Activated CD8-positive, alpha-beta memory T cell treated with anti-CD3 and anti-CD28 coated beads for 1 hour (primary cell): ENCODE data around the gene EFS.
"Not testable (repeated sequence)": the region's sequence is repeated elsewhere in the genome, so short reads cannot be mapped to it uniquely, and the experiment has no call there.

Experiments used
- DNase-seq, 2 donors: peaks; one replicate each; pipeline ENCODE4 v3.0.0-alpha.2; 2020; ENCODE audit warnings: low read depth in 1 of 2; ENCODE audit errors: extremely low read depth in 1 of 2

Gene EFS

GRCh38 chr14:23365036-23365731 is at the start of gene EFS:
TSS of gene EFS (minus strand) at chr14:23365172. CDS start at chr14:23365025, 147 bp downstream.
- DNase-seq = no peak

- no peak for DNase-seq
Measured at GRCh38 chr14:23414254-23414653, 49.3 kb upstream of the EFS start.

GRCh38 chr14:23413681-23414080 is 48.7 kb upstream of the EFS start:
- DNase-seq = no peak

GRCh38 chr14:23411563-23412525 is 46.9 kb upstream of the EFS start:
- DNase-seq = no peak

- no peak for DNase-seq
Measured at GRCh38 chr14:23409966-23410635, 45.1 kb upstream of the EFS start.

GRCh38 chr14:23409475-23409874 is 44.5 kb upstream of the EFS start:
- DNase-seq = no peak

GRCh38 chr14:23408307-23408630 is 43.3 kb upstream of the EFS start:
- no peak for DNase-seq

GRCh38 chr14:23407516-23408306 is 42.7 kb upstream of the EFS start, which contains the start of gene MYH6:
TSS of gene MYH6 (minus strand) at chr14:23408273. CDS start at chr14:23407223, 1,050 bp downstream.
- no peak for DNase-seq

GRCh38 chr14:23406725-23407355 is 41.9 kb upstream of the EFS start:
- DNase-seq = no peak

- DNase-seq = no peak
Measured at GRCh38 chr14:23406244-23406643, 41.3 kb upstream of the EFS start.

GRCh38 chr14:23405516-23406025 is 40.6 kb upstream of the EFS start:
- DNase-seq = no peak

GRCh38 chr14:23405096-23405495 is 40.1 kb upstream of the EFS start:
- DNase-seq = no peak

GRCh38 chr14:23404331-23404900 is 39.4 kb upstream of the EFS start:
- no peak for DNase-seq

GRCh38 chr14:23403908-23404307 is 38.9 kb upstream of the EFS start:
- no peak for DNase-seq

- DNase-seq = no peak
Measured at GRCh38 chr14:23403139-23403438, 38.1 kb upstream of the EFS start.

- DNase-seq = no peak
Measured at GRCh38 chr14:23402296-23403138, 37.5 kb upstream of the EFS start.

GRCh38 chr14:23401291-23401690 is 36.3 kb upstream of the EFS start:
- no peak for DNase-seq

GRCh38 chr14:23400496-23401149 is 35.7 kb upstream of the EFS start:
- not testable (repeated sequence) for DNase-seq
